ENCODE data around the gene GMPR2. TPM values are rescaled to one million over a fixed set of nuclear protein-coding genes. Genes with fewer than 3 reads are reported as not detected.

GMPR2 gene
- total and polyA plus RNA-seq, 2 of the 13 experiments (the other 11 are each of a cell fraction or from before 2014, with no cell fraction given) = 210 to 273 TPM

DNA sequence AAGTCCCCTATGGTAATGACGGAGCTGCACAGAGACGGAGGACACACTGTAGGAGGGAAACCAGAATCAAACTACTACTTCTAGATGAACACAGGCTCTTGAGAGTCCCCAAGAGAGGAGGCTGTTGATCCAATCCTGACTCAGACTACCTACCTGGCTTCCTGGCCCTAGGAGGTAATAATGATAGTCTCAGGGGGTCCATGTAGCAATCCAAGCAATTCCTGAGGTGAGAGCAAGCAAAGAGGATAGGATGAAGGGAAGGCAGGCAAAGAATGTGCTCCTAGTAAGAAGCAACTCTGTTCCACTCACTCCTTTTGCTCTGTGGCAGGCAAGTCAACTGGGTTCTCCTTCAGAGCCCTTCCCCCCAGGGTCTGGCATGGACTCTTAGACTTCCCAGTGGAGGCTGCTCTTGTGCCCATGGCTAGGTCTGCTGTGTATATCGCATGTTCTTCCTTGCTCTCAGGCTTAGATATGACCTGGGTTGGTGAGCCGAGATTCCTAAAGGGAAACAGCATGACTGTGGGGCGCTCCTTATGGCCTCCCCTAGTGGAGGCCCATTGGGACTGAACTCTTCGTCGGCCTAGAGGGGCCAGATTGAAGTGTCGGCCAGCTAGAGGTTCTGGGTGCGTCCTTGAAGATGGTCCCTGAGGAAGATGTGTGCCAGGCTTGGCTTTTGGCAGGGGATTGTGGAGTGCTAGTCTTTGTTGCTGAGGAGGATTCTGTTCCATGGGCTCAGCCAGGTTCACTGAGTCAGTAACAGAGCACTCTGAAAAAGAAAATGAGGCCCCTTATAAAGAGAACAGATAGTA is 7.6 kb downstream of the GMPR2 start (continued):
- TF ChIP-seq, protein P1, sequence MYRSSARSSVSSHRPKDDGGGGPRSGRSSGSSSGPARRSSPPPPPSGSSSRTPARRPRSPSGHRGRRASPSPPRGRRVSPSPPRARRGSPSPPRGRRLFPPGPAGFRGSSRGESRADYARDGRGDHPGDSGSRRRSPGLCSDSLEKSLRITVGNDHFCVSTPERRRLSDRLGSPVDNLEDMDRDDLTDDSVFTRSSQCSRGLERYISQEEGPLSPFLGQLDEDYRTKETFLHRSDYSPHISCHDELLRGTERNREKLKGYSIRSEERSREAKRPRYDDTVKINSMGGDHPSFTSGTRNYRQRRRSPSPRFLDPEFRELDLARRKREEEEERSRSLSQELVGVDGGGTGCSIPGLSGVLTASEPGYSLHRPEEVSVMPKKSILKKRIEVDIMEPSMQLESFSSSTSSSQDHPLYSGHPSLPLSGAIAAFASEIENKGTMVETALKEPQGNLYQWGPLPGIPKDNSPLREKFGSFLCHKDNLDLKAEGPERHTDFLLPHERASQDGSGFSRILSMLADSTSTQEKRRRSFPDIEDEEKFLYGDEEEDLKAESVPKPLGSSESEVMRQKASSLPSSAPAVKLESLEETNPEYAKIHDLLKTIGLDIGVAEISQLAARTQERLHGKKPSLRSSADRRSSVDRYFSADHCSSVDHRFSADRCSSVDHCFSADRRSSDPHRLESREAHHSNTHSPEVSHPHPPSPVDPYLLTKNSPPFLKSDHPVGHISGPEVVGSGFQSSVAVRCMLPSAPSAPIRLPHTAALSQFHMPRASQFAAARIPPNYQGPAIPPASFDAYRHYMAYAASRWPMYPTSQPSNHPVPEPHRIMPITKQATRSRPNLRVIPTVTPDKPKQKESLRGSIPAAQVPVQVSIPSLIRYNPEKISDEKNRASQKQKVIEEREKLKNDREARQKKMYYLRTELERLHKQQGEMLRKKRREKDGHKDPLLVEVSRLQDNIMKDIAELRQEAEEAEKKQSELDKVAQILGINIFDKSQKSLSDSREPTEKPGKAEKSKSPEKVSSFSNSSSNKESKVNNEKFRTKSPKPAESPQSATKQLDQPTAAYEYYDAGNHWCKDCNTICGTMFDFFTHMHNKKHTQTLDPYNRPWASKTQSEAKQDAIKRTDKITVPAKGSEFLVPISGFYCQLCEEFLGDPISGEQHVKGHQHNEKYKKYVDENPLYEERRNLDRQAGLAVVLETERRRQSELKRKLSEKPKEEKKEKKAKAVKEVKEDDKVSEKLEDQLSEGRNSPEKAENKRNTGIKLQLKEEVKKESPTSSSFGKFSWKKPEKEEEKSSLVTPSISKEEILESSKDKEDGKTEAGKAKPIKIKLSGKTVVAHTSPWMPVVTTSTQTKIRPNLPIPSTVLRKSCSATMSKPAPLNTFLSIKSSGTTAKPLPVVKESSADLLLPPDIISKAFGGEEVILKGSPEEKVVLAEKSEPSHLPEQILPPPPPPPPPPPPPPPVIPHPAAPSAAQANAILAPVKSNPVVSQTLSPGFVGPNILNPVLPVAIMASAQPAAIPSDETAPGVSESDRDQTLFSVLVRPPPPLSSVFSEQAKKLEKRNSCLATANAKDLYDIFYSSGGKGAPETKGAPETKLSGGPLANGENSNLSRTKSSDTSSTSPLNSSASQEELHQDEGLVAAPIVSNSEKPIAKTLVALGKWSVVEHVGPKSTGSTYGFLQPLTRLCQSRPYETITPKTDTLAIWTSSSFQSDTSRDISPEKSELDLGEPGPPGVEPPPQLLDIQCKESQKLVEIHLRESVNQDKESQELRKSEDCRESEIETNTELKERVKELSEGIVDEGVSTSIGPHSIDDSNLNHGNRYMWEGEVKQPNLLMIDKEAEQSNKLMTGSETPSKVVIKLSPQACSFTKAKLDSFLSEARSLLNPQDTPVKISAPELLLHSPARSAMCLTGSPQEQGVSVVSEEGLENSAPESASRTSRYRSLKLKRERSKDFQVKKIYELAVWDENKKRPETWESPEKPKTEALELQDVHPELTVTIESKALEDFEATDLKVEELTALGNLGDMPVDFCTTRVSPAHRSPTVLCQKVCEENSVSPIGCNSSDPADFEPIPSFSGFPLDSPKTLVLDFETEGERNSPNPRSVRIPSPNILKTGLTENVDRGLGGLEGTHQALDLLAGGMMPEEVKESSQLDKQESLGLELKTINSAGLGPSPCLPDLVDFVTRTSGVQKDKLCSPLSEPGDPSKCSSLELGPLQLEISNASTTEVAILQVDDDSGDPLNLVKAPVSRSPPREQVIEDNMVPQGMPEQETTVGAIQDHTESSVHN (CRISPR knock-in tag; IDR thresholded peaks at IDR 0.05) = no peak
- TF ChIP-seq PHF8 (CRISPR knock-in tag; IDR thresholded peaks at IDR 0.05) (no peak), ZNF878 (CRISPR knock-in tag; IDR thresholded peaks at IDR 0.05) (no peak), ZNF431 (CRISPR knock-in tag; IDR thresholded peaks at IDR 0.05; ENCODE audit: borderline replicate concordance, low read depth) (peak; percentile 56; the same call in 1 of the 2 replicates), ZNF263 (CRISPR knock-in tag; IDR thresholded peaks at IDR 0.05) (no peak), ZNF790 (CRISPR knock-in tag; IDR thresholded peaks at IDR 0.05; ENCODE audit: borderline replicate concordance) (no peak), CREB1 (IDR thresholded peaks at IDR 0.05) (no peak), CREB1 (CRISPR knock-in tag; IDR thresholded peaks at IDR 0.05) (no peak), FOXJ3 (CRISPR knock-in tag; IDR thresholded peaks at IDR 0.05; ENCODE audit: borderline replicate concordance) (no peak), THAP11 (CRISPR knock-in tag; IDR thresholded peaks at IDR 0.05) (no peak), HNRNPUL1 (IDR thresholded peaks at IDR 0.05; ENCODE audit: low read depth, low read length) (no peak), FIP1L1 (IDR thresholded peaks at IDR 0.05; ENCODE audit: borderline replicate concordance, insufficient read depth, low read depth, low read length) (no peak)
- TF ChIP-seq, protein P2, sequence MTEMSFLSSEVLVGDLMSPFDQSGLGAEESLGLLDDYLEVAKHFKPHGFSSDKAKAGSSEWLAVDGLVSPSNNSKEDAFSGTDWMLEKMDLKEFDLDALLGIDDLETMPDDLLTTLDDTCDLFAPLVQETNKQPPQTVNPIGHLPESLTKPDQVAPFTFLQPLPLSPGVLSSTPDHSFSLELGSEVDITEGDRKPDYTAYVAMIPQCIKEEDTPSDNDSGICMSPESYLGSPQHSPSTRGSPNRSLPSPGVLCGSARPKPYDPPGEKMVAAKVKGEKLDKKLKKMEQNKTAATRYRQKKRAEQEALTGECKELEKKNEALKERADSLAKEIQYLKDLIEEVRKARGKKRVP (CRISPR knock-in tag; IDR thresholded peaks at IDR 0.05) = no peak
- TF ChIP-seq, protein P3, sequence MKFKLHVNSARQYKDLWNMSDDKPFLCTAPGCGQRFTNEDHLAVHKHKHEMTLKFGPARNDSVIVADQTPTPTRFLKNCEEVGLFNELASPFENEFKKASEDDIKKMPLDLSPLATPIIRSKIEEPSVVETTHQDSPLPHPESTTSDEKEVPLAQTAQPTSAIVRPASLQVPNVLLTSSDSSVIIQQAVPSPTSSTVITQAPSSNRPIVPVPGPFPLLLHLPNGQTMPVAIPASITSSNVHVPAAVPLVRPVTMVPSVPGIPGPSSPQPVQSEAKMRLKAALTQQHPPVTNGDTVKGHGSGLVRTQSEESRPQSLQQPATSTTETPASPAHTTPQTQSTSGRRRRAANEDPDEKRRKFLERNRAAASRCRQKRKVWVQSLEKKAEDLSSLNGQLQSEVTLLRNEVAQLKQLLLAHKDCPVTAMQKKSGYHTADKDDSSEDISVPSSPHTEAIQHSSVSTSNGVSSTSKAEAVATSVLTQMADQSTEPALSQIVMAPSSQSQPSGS (CRISPR knock-in tag; IDR thresholded peaks at IDR 0.05) = no peak
- TF ChIP-seq, protein P4, sequence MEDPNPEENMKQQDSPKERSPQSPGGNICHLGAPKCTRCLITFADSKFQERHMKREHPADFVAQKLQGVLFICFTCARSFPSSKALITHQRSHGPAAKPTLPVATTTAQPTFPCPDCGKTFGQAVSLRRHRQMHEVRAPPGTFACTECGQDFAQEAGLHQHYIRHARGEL (CRISPR knock-in tag; IDR thresholded peaks at IDR 0.05) = 0 out of 2 replicates have a peak, but pooled peaks have one; percentile 61
- TF ChIP-seq, protein P5, sequence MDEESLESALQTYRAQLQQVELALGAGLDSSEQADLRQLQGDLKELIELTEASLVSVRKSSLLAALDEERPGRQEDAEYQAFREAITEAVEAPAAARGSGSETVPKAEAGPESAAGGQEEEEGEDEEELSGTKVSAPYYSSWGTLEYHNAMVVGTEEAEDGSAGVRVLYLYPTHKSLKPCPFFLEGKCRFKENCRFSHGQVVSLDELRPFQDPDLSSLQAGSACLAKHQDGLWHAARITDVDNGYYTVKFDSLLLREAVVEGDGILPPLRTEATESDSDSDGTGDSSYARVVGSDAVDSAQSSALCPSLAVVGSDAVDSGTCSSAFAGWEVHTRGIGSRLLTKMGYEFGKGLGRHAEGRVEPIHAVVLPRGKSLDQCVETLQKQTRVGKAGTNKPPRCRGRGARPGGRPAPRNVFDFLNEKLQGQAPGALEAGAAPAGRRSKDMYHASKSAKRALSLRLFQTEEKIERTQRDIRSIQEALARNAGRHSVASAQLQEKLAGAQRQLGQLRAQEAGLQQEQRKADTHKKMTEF (CRISPR knock-in tag; IDR thresholded peaks at IDR 0.05) = no peak
